Fibroblast of pulmonary artery (primary cell): ENCODE results near the gene GOLGA2.

Source experiments
- DNase-seq: peaks from one replicate; pipeline ENCODE4 v3.0.0-alpha.2; 2010; ENCODE audit warnings: low read depth
- H3K4me3 ChIP-seq: replicated peaks from 2 replicates; pipeline ENCODE4 v1.5.1; 2011; ENCODE audit warnings: low read depth, mild to moderate bottlenecking, control low read depth, low read length, moderate library complexity
- TF ChIP-seq, protein P1 (sequence below): IDR thresholded peaks from 2 replicates; pipeline ENCODE4 v1.5.1; 2011; ENCODE audit warnings: mild to moderate bottlenecking, control low read depth, low read length, inconsistent platforms; ENCODE audit errors: missing control alignments

Gene GOLGA2

DNA sequence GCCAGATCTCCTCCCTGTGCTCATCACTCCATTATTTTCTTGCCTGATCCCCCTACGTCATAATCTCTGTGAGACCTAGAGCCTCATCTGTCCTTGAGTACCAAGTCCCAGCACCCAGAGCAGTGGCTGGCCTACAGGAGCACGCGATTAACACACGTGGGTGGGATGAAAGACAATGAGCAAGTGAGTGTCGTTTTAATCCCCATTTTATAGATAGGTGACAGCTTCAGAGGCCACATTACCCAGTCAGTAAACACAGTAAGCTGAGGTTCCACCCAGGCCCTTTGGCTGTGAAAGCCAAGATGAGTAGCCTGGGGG lies 29.1 kb upstream of the GOLGA2 start:
- H3K4me3 ChIP-seq = no peak overlapping the region
- TF ChIP-seq, protein P1, sequence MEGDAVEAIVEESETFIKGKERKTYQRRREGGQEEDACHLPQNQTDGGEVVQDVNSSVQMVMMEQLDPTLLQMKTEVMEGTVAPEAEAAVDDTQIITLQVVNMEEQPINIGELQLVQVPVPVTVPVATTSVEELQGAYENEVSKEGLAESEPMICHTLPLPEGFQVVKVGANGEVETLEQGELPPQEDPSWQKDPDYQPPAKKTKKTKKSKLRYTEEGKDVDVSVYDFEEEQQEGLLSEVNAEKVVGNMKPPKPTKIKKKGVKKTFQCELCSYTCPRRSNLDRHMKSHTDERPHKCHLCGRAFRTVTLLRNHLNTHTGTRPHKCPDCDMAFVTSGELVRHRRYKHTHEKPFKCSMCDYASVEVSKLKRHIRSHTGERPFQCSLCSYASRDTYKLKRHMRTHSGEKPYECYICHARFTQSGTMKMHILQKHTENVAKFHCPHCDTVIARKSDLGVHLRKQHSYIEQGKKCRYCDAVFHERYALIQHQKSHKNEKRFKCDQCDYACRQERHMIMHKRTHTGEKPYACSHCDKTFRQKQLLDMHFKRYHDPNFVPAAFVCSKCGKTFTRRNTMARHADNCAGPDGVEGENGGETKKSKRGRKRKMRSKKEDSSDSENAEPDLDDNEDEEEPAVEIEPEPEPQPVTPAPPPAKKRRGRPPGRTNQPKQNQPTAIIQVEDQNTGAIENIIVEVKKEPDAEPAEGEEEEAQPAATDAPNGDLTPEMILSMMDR = no peak
- DNase-seq = no peak

DNA sequence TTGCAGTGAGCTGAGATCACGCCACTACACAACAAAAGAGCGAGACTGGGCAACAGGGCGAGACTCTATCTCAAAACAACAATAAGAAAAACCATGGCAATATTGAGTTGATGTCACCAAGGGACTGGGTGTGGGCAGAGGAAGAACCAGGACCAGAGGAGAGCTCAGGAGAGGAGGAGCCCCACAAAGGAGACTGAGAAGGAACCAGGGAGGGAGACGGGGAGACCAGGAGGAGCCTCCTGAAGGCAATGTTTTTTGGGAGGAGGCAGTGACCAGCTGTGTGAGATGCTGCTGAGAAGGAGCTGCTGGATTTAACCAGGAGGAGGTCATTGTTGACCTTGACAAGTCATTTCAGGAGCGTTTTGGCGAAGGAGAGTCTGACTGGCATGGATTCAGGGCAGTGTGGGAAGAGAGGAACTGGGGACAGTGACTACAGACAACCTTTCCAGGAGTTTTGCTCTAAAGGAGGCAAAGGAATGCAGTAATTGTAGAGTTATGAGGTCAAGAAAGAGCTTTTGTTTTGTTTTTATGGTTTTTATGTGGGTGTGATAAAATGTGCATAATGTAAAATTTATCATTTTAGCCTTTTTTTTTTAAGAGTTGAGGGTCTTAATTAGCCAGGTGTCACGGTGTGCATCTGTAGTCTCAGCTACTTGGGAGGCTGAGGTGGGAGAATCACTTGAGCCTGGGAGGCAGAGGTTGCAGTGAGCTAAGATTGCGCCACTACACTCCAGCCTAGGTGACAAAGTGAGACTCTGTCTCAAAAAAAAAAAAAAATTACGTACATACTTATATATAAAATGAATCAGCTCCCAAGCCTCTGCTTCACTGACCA lies 28.5 kb upstream of the GOLGA2 start:
- TF ChIP-seq, protein P1 = no peak
- H3K4me3 ChIP-seq = no peak overlapping the region
- DNase-seq = no peak

GRCh38 chr9:128298535-128299482 lies 23.0 kb upstream of the GOLGA2 start:
- DNase-seq = no peak
- TF ChIP-seq, protein P1 = no peak
- no peak overlapping the region for H3K4me3 ChIP-seq

DNA sequence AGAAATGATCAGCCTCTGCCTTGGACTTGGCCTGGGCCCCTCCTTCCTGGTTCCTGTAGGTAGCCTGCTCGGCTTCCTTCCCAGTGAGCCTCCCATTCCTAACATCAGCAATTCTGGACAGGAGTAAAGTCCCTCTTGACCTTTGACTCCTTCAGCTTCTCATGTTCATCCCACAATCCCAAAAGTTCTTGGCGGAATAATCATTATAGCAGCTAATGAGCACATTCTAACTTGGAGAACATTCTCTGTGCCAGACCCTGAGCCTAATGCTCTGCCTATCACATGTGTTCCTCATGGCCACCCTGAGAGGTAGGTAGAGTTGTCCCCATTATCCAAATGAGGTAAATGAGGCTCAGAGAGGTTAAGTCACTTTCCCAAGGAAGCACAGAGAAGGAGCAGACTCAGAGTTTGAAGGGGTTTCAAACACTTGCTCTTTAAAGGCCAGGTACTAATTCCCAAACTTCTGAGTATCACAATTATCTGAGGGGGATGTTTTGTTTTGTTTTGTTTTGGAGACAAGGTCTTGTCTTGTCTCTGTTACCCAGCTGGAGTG lies 21.5 kb upstream of the GOLGA2 start:
- no peak overlapping the region for H3K4me3 ChIP-seq
- no peak for DNase-seq
- TF ChIP-seq, protein P1 = no peak

DNA sequence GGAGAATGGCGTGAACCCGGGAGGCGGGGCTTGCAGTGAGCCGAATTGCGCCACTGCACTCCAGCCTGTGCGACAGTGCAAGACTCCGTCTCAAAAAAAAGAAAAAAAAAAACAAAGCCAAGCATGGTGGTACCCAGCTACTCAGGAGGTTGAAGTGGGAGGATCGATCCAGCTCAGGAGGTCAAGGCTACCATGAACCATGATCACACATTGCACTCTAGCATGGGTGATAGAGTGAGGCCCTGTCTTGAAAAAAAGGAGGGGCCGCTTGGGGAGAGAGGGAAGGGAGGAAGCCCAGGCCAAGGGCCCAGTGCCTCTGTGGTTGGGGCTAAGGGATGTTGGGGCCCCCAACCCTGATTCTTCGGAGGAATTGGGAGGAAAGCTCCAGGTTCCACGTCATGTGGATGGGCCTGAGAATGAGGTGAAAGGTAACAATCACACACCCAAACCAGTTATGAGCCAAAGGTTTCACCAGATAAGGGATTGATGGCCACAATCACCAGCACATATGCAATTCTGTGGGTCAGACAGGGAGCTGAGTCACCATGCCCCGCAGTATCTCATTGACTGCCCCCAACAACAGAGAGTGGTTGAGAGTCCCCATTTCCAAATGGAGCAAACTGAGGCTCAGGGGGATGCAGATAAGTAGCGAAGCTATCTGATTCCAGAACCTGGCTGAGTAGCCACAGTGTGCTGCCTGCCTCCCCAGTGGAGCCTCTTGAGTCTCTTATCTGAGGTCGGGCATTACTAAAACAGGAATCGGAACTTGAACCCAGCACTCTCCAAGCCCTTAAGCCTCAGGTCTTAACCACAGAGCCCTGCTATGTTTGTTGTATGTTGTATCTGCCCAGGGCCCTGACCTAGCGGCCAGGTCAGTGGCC lies 20.8 kb upstream of the GOLGA2 start:
- TF ChIP-seq, protein P1 = no peak
- no peak overlapping the region for H3K4me3 ChIP-seq
- DNase-seq = no peak

GRCh38 chr9:128294142-128294541 lies 18.3 kb upstream of the GOLGA2 start:
- H3K4me3 ChIP-seq = no peak overlapping the region
- TF ChIP-seq, protein P1 = no peak
- no peak for DNase-seq
